Lower lobe of right lung (tissue), 2 donors: Measurements from ENCODE around the gene PDLIM5. TPM values are rescaled to one million over a fixed set of nuclear protein-coding genes. Genes with fewer than 3 reads are reported as not detected.

Experiments
- ATAC-seq, 2 donors: fragments of 200-7000 bp; cut with Tn5 transposase; one replicate each; pipeline ENCODE4 v1.9.1; 2020 to 2022; ENCODE audit warnings: mild to moderate bottlenecking in 2 of 2, moderate library complexity in 2 of 2
- DNase-seq: peaks from one replicate; pipeline ENCODE4 v3.0.0-alpha.2; 2020
- H3K27ac ChIP-seq: fragments of 200-600 bp; one replicate; pipeline ENCODE4 v1.8.0; 2022
- H3K27me3 ChIP-seq: fragments of 200-600 bp; one replicate; pipeline ENCODE4 v1.8.0; 2022; ENCODE audit warnings: low read depth
- H3K36me3 ChIP-seq: fragments of 200-600 bp; one replicate; pipeline ENCODE4 v1.8.0; 2022; ENCODE audit warnings: mild to moderate bottlenecking
- H3K4me1 ChIP-seq: fragments of 200-600 bp; one replicate; pipeline ENCODE4 v1.8.0; 2022
- H3K4me3 ChIP-seq: fragments of 200-600 bp; one replicate; pipeline ENCODE4 v1.8.0; 2022; ENCODE audit warnings: mild to moderate bottlenecking
- H3K9me3 ChIP-seq: fragments of 200-600 bp; one replicate; pipeline ENCODE4 v1.8.0; 2022
- CTCF ChIP-seq: fragments of 200-600 bp; IDR thresholded peaks from one replicate; pipeline ENCODE4 v1.8.0; 2022; ENCODE audit warnings: antibody characterized with exemption, mild to moderate bottlenecking
- intact Hi-C: fragments of 100-400 bp; cut with DNase I; formaldehyde crosslinking; loops from one replicate; pipeline ENCODE4 v1.11.0; 2022
- total RNA-seq: library from RNA; stranded (reverse); fragmentation: NEBNext Ultra II Directional; extraction: Animal tissue kit (Norgen Biotek cat#: 25700); gene quantifications from one replicate; pipeline ENCODE4 v1.2.1, GENCODE V29; 2021
- donor health status: DM: no; HTN: yes; CAD: no; lungs with severe emphysema.

The PDLIM5 gene
- total RNA-seq, 1 donor from 2014 or later, result 75.8 TPM

- peaks cover 41% of the 10 kb centered on the region for H3K4me1 ChIP-seq
- no peak for DNase-seq
- H3K4me3 ChIP-seq, result no peak overlapping the region
- H3K27ac ChIP-seq, result no peak overlapping the region
- intact Hi-C loops, result no loop called here
- no peaks in the 10 kb centered on the region for H3K9me3 ChIP-seq
- ATAC-seq, result no peak
- H3K36me3 ChIP-seq, result no peaks in the 10 kb centered on the region
- no peaks in the 10 kb centered on the region for H3K27me3 ChIP-seq
- no peak for TF ChIP-seq CTCF
Observed at GRCh38 chr4:94516067-94516466, 64.3 kb downstream of the PDLIM5 start.

GRCh38 chr4:94516999-94517398, 65.3 kb downstream of the PDLIM5 start:
- DNase-seq, result no peak
- no peak overlapping the region for H3K27ac ChIP-seq
- H3K27me3 ChIP-seq, result no peaks in the 10 kb centered on the region
- no peak for TF ChIP-seq CTCF
- peak in 1 of 2 donors; percentile 77 for ATAC-seq
- no peaks in the 10 kb centered on the region for H3K36me3 ChIP-seq
- no peaks in the 10 kb centered on the region for H3K9me3 ChIP-seq
- no peak overlapping the region for H3K4me3 ChIP-seq
- H3K4me1 ChIP-seq, result peaks cover 42% of the 10 kb centered on the region
- intact Hi-C loops, result no loop called here

GRCh38 chr4:94517492-94517891, 65.8 kb downstream of the PDLIM5 start:
- no peak overlapping the region for H3K4me3 ChIP-seq
- no peak overlapping the region for H3K27ac ChIP-seq
- H3K27me3 ChIP-seq, result no peaks in the 10 kb centered on the region
- intact Hi-C loops, result no loop called here
- no peaks in the 10 kb centered on the region for H3K36me3 ChIP-seq
- ATAC-seq (no peak), DNase-seq (no peak)
- H3K9me3 ChIP-seq, result no peaks in the 10 kb centered on the region
- no peak for TF ChIP-seq CTCF
- H3K4me1 ChIP-seq, result peaks cover 42% of the 10 kb centered on the region

- ATAC-seq, result no peak
- Histone ChIP-seq H3K27me3 (no peaks in the 10 kb centered on the region), H3K4me1 (peaks cover 48% of the 10 kb centered on the region), H3K27ac (no peak overlapping the region), H3K9me3 (no peaks in the 10 kb centered on the region), H3K4me3 (no peak overlapping the region), H3K36me3 (no peaks in the 10 kb centered on the region)
- intact Hi-C loops, result no loop called here
- no peak for DNase-seq
- no peak for TF ChIP-seq CTCF
Observed at GRCh38 chr4:94519019-94519418, 67.3 kb downstream of the PDLIM5 start.

- intact Hi-C loops, result no loop called here
- TF ChIP-seq CTCF, result no peak
- peaks cover 48% of the 10 kb centered on the region for H3K4me1 ChIP-seq
- no peak overlapping the region for H3K4me3 ChIP-seq
- no peak overlapping the region for H3K27ac ChIP-seq
- no peaks in the 10 kb centered on the region for H3K27me3 ChIP-seq
- H3K9me3 ChIP-seq, result no peaks in the 10 kb centered on the region
- ATAC-seq (peak in 1 of 2 donors; percentile 45), DNase-seq (no peak)
- H3K36me3 ChIP-seq, result no peaks in the 10 kb centered on the region
Observed at GRCh38 chr4:94519925-94520789, 68.4 kb downstream of the PDLIM5 start.
